ENCODE results near the gene RHEB.

RHEB gene

GRCh38 chr7:151468217-151469018, 51.3 kb downstream of the RHEB start:
- no peak for DNase-seq

DNA sequence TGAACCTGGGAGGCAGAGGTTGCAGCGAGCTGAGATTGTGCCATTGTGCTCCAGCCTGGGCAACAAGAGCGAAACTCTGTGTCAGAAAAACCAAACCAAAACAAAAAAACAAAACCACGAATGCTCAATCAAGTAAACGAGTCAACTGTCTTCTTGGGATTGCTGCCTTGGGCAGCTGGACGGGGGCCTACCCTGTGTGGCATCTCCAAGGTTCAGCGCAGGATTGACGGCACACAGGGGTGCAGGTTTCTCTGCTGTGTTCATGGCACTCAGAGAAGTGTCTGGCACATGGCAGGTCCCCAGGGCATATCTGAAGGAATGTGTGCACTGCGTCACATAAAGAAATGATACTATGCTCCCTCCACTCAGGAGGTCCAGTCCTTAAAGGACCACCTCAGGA, 54.5 kb downstream of the RHEB start:
- DNase-seq: no peak

DNA sequence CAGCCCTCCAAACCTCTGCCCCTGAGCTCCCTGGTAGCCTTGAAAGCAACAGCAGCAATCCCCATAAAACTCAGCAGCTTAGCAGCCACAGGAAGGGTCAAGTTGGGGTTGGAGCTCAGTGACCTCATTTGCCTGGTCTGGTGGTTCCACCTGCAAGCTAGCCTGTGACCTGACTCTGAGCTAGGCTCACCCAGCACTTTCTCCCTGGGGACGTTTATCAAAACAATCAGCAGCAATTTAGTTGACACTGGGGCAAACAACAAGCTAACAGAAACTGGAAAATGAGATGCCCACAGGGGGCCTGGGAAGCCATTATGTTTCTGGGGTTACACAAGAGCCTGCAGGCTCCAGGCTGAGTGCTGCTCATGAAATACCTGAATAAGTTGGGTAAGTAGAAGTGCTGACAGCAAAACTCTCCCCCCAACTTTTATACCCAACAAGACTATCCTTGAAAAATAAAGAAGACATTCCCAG, 57.4 kb downstream of the RHEB start:
- DNase-seq: no peak

DNA sequence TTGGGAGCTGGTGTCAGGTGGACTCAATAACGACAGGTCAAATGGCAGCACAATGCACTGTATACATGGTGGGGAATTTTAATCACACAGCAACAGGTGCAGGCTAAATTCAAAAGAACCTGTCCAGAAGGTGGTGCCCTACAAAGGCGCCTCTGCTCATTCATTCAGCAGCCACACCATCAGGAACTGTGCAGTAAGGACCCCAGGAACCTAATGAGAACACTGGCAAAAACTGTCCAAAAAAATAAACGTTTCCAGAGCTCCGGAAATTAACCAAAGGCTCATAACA, 57.8 kb downstream of the RHEB start:
- no peak for DNase-seq

DNA sequence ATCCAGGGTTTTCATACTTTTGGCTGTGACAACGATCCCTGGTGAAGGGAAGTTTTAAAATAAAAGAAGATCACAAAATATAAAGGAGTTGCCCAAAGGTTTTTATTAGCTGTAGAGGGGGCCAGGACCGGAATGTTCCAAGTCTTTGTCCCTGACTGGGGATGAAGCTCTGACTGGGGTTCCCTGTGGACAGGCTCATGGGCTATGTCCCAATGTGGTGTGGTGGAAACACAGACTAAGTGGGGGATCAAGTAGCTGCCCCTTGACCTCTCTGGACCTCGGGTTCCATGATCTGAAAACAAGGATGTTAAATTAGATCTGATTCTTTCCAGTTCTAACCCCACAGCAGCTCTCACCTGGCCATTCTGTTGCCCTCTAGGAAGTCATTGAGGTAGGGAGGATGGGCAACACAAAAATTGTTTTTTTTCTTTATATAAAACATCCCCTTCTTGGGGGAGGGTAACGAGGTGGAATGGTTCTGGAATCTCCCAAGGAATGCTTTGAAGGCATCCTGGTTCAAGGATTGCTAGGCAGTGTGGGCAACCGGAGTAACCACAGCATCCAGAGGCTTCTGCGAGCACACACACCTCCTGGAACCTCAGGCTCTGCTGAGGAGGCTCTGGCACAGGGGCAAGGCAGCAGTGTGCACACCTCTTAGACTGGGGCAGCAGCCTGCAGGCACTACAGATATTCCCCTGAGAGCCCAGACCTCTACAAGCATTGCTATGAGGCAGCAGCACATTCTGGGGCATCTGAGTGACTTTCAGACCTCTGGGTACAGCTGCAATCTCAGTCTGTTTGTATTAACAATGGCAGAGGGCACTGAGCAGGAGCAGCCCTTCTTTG, 58.4 kb downstream of the RHEB start:
- DNase-seq: no peak

GRCh38 chr7:151460474-151460855, 59.2 kb downstream of the RHEB start:
- DNase-seq: no peak

- no peak for DNase-seq
Measured at GRCh38 chr7:151459726-151460473, 59.8 kb downstream of the RHEB start.

GRCh38 chr7:151457534-151457933, 62.2 kb downstream of the RHEB start:
- no peak for DNase-seq

- no peak for DNase-seq
Measured at GRCh38 chr7:151456782-151457181, 62.9 kb downstream of the RHEB start.

DNA sequence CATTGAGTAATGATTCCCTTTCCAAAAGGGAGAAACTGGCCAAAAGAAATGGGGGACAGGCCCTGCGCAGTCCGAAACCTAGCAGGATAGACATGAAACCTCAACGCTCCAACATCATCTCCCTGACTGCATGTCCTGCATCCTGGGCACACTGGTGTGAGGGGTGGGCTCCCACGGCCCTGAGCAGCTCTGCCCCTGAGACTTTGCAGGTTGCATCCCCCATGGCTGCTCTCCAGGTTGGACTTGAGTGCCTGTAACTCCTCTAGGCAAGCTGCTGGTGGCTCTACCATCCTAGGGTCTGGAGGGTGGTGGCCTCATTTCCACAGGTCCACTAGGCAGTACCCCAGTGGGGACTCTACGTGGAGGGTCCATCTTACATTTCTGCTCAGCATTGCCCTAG, 63.4 kb downstream of the RHEB start:
- DNase-seq: no peak

- DNase-seq: no peak
Measured at GRCh38 chr7:151455690-151456089, 64.0 kb downstream of the RHEB start.

GRCh38 chr7:151454932-151455530, 64.7 kb downstream of the RHEB start:
- DNase-seq: no peak

GRCh38 chr7:151454305-151454704, 65.4 kb downstream of the RHEB start:
- DNase-seq: no peak

DNA sequence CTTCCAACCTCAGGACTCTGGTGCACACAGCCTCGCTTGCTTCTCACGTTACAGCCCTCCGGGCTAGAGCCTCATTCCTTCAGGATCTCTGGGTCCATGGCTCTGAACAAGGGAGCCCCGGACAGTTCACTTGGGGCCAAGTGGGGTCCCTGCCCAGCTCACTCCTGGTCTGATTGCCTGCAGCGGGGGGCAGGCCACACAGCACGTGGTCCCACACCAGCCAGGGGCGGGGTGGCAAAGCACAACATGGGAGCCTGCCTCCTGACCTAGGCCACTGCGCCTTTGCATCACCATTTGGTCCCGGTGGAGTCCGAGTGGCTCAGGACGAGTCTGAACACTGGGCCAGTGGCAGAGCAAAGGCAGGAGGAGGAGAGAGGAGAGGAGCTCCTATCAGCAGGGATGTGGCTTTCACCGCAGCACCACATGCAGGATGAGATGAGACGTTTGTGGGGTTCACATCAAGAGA, 66.3 kb downstream of the RHEB start:
- no peak for DNase-seq

DNA sequence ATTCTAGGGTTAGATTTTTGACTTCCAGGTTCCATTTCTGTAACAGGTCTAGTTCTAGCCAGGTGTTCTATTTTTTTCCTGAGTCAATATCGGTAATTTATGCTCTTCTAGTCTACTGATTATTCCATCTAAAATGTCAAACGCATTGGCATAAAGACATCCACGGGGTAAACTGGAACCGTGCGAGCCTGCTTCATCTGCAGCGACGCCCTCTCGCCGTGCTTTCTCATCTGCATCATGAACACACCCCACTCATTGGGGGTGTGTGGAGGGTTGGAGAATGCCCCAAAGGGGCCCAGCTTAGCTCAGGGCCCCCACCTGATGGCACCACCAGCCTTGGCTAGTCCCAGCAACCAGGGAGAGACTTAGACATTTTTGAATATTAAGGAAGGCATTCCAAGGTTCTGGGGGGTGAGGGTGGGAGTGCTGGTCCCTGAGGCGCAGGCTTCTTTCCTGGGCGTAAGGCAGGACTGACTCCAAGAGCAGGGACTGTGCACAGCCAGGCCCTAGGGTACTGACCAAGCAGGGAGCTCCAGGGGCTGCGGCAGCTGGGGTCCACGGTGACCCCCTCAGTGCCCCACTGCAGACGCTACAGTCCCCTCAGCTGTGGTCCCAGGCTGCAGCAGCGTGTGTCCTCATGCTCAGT, 66.9 kb downstream of the RHEB start:
- no peak for DNase-seq

DNA sequence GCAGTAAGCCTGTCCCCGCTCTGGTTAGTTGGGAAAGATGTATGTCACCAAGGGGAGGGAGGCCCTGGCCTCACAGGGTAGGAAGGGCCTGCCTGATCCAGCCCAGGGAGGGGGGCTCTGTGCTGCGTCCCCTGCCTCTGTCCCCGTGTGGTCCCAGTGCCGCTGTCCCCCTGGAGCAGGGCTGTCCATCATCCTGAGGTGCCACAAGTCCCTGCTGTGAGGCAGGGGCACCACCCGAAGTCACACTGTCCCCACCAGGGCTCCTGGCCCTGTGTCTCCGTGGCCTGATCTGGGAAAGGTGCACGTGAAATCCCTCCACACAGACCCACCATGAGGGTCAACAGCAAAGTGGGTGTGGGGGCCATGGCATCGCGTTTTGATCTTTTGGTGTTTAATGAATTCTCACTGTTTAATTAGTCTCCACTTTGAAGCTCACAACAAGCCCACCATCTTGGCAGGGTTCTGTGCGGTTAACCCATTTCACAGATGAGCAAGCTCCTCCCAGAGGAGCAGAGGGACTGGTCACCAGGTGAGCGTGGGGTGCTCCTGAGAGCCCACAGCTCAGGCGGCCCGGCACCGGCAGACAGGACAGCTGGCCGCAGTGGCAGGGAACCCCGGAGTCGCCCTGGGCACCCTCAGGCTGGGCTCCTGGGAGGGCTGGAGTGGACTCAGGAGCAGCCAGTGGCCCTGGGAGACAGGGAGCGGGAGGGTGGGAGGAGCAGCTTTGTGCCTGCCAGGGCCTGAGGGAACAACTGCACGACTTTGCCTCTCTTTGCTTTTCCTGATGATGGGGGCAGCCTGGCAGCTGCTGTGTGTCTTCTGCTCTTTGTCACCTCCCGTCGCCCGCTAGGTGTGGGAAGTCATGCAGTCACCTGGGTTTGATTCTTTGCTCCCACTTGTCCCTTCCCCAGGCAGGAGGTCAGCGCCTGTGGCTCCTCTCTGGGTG, 67.8 kb downstream of the RHEB start:
- DNase-seq: no peak

GRCh38 chr7:151451156-151451555, 68.5 kb downstream of the RHEB start:
- no peak for DNase-seq

- DNase-seq: no peak
Measured at GRCh38 chr7:151449990-151450389, 69.7 kb downstream of the RHEB start.

DNA sequence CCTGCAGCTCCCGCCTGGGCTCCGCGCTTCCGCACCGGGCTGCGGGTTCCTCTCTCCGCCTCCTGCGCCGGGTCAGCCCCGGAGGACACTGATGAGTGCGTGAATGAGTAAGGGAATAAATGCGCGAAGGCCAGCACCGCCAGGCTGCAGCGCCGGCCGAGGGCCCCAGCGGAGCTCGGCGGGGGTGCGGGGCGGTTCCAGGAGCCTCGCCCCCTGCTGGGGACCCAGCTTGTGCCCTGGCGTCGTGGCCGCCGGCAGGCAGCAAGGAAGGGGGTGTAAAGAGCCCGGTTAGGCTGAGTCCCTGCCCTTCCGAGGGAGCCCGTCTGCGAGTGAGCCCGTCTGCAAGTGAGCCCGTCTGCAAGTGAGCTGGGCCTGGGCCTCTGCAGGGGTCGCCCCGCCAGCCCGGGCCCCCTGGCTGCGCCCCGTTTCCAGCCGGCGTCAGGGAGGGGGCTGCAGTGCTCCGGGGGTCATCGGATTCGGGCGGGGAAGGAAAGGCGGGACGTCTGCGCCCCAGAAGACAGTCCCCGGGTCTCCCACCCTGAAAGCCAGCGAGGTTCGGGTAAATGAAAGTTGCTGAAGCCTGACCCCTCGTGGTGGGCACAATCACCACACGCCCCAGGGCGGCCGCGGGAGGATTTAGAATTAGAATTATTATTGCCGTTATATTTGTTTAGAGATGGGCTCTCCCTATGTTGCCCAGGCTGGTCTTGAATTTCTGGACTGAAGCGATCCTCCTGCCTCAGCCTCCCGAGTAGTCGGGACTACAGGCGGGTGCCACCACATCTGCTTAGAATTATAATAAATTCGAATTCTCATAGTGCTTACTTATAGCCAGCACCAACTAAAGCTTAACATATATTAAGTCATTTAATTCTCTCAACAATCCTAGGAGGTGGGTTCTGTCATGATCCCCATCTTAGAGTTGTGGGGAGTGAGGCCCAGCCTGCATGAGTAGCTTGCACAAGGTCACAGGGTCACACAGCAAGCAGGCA, 71.1 kb downstream of the RHEB start:
- peak; percentile 37 for DNase-seq

DNA sequence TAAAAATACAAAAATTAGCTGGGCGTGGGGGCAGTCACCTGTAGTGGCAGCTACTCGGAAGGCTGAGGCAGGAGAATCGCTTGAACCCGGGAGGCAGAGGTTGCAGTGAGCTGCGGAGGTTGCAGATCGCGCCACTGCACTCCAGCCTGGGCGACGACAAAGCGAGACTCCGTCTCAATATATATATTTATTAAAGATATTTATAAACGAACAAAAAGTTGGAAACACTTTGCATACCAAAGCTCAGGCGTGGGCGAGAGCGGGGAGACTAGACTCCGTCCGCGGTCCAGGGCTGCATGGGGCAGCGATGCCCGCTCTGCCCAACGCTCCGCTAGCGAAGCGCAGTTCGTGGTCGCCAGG, 71.8 kb downstream of the RHEB start:
- DNase-seq: no peak

Data from KG1 (cell line).